ENCODE measurements around the gene VPS33A.
"Not testable (repeated sequence)": the region's sequence is repeated elsewhere in the genome, so short reads cannot be mapped to it uniquely, and the experiment has no call there.

The VPS33A gene

GRCh38 chr12:122266230-122266901 is at the start of gene VPS33A:
Gene VPS33A (minus strand): TSS chr12:122266494. CDS start chr12:122266408, 86 bp downstream.
- DNase-seq = peak; percentile 96 to 98

GRCh38 chr12:122312926-122313325 is 46.6 kb upstream of the VPS33A start:
- DNase-seq = no peak

- DNase-seq = no peak
Observed at GRCh38 chr12:122311696-122312095, 45.4 kb upstream of the VPS33A start.

DNA sequence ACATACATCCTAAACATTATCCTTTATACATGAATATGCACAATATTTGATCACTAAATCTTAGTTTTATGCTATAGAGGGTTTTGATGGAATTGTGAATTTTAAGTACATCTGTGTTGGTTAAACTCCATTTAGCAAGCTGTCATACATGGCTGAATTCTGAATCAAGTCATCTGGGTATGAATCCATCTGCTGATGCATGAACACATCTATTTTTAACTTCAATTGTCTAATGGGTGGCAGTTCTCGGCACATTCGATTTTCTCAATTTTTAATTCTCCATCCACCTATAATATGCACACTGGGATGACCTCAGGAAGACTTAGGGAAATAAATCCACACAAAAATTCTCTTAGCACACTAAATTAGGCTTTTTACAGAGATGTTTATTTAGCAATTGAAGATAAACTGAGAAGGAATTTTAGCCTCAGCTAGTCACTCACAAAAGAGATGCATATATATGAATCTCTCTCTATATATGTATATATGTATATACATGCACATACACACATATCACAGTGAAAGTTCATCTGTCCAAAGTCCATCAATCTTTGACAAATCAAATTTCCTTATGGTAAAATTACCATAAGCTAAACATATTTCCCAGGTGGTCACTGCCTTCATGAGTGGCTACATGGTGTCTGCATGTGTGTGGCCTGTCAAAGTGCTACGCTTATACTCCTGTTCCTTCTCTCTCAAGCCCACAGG is 44.5 kb upstream of the VPS33A start:
- DNase-seq = no peak

DNA sequence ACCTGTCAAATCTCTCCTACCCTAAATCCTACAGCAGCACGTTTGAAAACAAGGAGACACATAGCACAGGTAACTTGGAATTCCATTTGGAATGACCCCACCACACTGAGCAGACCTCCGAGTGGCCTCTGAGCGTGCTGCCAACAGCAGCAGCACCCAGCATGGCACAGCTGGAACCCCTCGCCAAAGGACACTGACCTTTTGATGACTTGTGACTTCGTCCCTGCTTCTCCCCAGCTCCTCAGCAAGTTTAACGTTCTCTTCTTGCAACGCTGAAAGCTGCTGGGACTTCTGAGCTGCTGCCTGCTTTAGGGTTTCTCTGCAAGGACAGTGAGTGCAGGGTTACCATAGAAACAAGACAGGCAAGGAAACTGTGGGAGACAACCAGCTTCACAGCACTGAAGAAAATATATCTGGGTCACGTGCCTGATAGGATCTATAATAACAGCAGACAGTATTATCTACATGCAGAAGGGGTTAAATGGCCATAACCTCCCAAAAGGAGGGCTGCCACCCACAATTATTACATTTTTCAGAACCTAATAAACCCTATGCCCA is 43.3 kb upstream of the VPS33A start:
- DNase-seq = no peak

DNA sequence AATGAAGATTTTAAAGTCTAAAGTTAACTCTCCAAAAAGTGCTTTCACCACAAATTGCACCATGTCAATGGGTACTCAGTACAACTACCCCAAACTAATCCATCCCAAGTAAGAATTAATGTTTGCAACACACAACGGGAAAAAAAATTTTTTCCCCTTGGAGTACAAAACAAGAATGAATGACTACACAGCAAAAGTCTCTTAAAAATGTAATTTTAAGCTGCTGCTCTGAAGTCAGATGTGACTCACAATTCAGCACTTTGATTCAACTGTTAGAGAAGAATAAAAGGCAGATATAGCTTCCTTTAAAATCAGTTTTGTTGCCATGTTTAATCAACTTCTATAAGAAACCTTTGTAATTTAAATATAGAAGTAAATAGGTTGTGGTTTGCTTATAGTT is 42.5 kb upstream of the VPS33A start:
- DNase-seq = no peak

GRCh38 chr12:122306407-122306806 is 40.1 kb upstream of the VPS33A start:
- DNase-seq = no peak

- peak; percentile 75 to 92 for DNase-seq
Observed at GRCh38 chr12:122304924-122305323, 38.6 kb upstream of the VPS33A start.

DNA sequence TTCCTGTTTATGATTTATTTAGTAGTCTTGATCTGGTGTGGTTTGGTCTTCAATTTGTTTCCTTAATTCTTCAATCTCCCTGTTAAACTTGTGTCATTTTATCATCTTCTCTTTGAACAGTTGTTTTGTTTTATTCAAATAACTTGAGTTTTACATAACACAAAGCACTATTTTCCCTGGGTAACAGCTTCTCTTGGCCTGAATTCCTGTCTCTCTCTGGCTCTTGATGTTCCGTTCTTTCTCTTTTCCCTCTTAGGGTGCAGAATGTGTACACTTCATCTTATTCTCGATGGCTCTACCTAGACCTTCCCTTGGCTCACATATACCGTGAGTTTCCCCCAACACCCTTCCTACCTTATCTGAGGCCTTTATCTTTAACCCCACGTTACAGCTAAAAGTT is 36.8 kb upstream of the VPS33A start:
- no peak for DNase-seq

GRCh38 chr12:122298071-122298748 is 31.9 kb upstream of the VPS33A start:
- no peak for DNase-seq

GRCh38 chr12:122297494-122297893 is 31.2 kb upstream of the VPS33A start:
- DNase-seq = no peak

DNA sequence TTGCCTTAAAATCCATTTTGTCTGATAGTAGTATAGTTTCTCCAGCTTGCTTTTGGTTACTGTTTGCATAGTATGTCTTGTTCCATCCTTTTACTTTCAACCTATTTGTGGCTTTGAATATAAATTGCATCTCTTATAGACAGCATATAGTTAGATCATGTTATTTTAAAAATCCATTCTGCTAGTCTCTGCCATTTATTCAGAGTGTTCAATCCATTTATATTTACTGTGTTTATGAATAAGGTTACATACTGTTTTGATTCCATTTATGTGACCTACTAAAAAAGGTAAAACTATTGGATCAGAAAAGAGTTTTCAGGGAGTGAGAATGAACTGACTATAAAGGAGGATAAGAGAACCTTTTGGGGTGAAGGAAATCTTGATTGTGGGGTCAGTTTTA is 29.6 kb upstream of the VPS33A start:
- no peak for DNase-seq

GRCh38 chr12:122293081-122293480 is 26.8 kb upstream of the VPS33A start:
- DNase-seq = no peak

GRCh38 chr12:122291431-122291830 is 25.1 kb upstream of the VPS33A start:
- no peak for DNase-seq

DNA sequence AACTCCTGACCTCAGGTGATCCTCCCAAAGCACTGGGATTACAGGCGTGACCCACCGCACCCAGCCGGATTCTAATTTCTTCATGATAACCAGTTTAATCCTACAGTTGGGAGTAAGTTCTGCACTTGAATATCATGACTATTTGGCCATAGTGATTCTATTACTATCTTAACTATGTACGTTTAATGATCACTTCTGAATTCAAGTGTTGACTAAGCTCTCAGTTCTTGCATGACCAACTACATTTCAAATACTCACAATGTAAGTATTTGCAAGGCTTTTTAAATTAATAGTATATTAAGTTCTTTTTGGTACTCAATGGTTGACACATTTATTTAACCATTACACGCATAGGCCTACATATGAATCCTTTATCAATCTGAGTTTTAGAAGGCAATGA is 17.4 kb upstream of the VPS33A start:
- DNase-seq = no peak

DNA sequence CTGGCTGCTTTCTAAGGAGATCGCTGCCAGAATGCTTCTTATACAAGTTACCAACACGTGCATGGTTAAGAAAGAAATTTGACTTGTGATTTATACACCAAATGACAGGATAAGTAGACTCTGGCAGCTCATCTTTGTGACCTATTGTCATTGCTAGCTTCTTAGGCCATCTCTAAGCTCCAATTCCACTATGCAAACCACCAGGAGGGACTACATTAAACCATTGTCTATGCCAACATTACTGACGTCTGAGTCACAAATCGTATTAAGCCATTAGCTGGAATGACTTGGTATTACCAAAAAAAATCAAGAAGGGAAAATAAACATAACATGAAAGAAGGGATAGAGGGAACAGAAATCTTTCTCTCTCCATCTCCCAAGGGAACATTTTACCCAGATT is 15.8 kb upstream of the VPS33A start:
- no peak for DNase-seq

DNA sequence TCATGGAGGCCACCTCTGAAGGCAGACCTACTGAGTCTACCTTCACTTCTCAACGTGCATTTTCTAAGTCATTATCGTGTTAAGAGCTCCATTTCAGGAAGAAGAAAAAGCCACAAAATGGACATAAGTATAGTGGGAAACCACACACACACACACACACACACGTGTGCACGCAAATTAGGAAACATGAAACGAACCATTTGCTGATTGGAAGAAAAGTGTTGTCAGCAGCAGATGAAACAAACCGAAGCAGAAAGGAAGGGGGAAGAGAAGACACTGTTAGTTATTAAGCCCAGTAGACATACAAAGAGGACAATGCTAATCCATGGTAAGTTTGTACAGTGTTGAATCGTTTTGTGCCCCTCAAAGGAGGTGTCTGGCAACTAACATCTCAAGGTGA is 9.9 kb upstream of the VPS33A start:
- no peak for DNase-seq

- no peak for DNase-seq
Observed at GRCh38 chr12:122275459-122275858, 9.2 kb upstream of the VPS33A start.

GRCh38 chr12:122265886-122266229 is 436 bp downstream of the VPS33A start:
- DNase-seq = peak in 1 of 2 experiments; percentile 40

GRCh38 chr12:122265476-122265875 is 818 bp downstream of the VPS33A start:
- DNase-seq = no peak

- DNase-seq = not testable (repeated sequence)
Observed at GRCh38 chr12:122260735-122261134, 5.6 kb downstream of the VPS33A start.

GRCh38 chr12:122258939-122259338 is 7.4 kb downstream of the VPS33A start:
- not testable (repeated sequence) for DNase-seq

GRCh38 chr12:122258462-122258861 is 7.8 kb downstream of the VPS33A start:
- not testable (repeated sequence) for DNase-seq

DNA sequence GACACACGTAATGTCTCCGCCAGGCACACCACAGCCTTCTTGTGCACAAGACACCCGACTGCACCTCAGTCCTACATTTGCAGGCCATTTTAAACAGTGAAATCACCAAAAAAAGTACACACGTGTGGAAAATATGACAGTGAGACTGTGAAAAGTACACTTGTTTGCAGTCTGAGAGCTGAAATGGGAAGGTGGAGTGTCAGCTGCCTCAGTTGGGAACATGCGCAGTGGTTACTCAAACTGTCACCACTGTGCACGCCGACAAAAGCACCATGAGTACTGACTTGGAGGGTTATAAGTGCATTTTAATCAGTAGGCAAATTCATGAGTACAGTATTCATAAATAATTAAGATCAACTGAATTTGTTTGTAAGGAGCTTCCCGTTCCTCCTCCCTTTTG is 15.8 kb downstream of the VPS33A start:
- DNase-seq = no peak
